ENCODE results near the gene KLHL18.

The KLHL18 gene

DNA sequence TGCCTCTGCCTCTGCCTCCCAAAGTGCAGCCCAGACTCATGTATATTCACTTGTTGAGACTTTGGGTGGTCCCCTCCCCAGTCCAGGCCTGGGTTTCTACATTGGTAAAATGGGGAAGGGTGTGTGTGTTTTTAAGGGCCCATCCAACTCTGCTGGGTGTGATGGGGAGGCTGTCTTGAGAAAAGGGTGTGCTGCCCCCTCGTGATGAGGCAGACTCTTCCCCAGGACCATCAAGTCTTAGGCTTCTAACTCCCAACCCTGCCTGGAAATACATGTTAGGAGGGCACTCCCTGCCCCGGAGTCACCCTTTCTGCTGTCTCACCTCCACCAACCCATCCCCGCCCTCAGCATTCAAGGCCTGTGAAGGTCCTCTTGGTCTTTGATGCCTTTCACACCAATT, 93.6 kb downstream of the KLHL18 start:
- TF ChIP-seq, protein P1, sequence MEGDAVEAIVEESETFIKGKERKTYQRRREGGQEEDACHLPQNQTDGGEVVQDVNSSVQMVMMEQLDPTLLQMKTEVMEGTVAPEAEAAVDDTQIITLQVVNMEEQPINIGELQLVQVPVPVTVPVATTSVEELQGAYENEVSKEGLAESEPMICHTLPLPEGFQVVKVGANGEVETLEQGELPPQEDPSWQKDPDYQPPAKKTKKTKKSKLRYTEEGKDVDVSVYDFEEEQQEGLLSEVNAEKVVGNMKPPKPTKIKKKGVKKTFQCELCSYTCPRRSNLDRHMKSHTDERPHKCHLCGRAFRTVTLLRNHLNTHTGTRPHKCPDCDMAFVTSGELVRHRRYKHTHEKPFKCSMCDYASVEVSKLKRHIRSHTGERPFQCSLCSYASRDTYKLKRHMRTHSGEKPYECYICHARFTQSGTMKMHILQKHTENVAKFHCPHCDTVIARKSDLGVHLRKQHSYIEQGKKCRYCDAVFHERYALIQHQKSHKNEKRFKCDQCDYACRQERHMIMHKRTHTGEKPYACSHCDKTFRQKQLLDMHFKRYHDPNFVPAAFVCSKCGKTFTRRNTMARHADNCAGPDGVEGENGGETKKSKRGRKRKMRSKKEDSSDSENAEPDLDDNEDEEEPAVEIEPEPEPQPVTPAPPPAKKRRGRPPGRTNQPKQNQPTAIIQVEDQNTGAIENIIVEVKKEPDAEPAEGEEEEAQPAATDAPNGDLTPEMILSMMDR (IDR thresholded peaks at IDR 0.05; ENCODE audit: low read depth, low read length), result no peak
- no peak overlapping the region for H3K27ac ChIP-seq
- no peak for DNase-seq
- no peaks in the 10 kb centered on the region for H3K36me3 ChIP-seq
- no peaks in the 10 kb centered on the region for H3K9me3 ChIP-seq (ENCODE audit: severe bottlenecking)
- no peak overlapping the region for H3K4me3 ChIP-seq (ENCODE audit: low read depth, low read length)
- no peaks in the 10 kb centered on the region for H3K27me3 ChIP-seq (ENCODE audit: insufficient read depth, low read depth, severe bottlenecking)

GRCh38 chr3:47377186-47377585, 94.4 kb downstream of the KLHL18 start:
- Histone ChIP-seq H3K27ac (no peak overlapping the region), H3K4me3 (ENCODE audit: low read depth, low read length) (no peak overlapping the region), H3K9me3 (ENCODE audit: severe bottlenecking) (no peaks in the 10 kb centered on the region), H3K36me3 (no peaks in the 10 kb centered on the region), H3K27me3 (ENCODE audit: insufficient read depth, low read depth, severe bottlenecking) (no peaks in the 10 kb centered on the region)
- DNase-seq, result no peak
- TF ChIP-seq, protein P1 (IDR thresholded peaks at IDR 0.05; ENCODE audit: low read depth, low read length), result no peak

DNA sequence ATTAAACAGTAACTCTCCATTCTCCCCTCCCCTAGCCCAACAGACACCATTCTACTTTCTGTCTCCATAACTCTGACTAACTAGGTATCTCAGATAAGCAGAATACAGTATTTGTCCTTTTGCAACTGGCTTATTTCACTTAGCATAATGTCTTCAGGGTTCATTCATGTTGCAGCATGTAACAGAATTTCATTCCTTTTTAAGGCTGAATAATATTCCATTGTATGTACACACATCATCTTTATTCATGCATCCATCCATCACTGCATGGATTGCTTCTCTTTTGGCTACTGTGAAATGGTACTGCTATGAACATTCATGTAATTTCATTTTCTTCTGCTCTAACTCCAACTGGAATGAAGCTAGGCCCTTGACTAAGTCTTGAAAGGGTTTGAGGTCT, 96.1 kb downstream of the KLHL18 start:
- H3K9me3 ChIP-seq (ENCODE audit: severe bottlenecking), result no peaks in the 10 kb centered on the region
- no peak overlapping the region for H3K27ac ChIP-seq
- TF ChIP-seq, protein P1 (IDR thresholded peaks at IDR 0.05; ENCODE audit: low read depth, low read length), result no peak
- DNase-seq, result no peak
- H3K27me3 ChIP-seq (ENCODE audit: insufficient read depth, low read depth, severe bottlenecking), result no peaks in the 10 kb centered on the region
- H3K4me3 ChIP-seq (ENCODE audit: low read depth, low read length), result no peak overlapping the region
- no peaks in the 10 kb centered on the region for H3K36me3 ChIP-seq

GRCh38 chr3:47379411-47379899, 96.7 kb downstream of the KLHL18 start:
- Histone ChIP-seq H3K4me3 (ENCODE audit: low read depth, low read length) (no peak overlapping the region), H3K9me3 (ENCODE audit: severe bottlenecking) (no peaks in the 10 kb centered on the region), H3K27me3 (ENCODE audit: insufficient read depth, low read depth, severe bottlenecking) (no peaks in the 10 kb centered on the region), H3K36me3 (no peaks in the 10 kb centered on the region), H3K27ac (peak overlapping the region; percentile 83)
- DNase-seq, result no peak
- TF ChIP-seq, protein P1 (IDR thresholded peaks at IDR 0.05; ENCODE audit: low read depth, low read length), result no peak

GRCh38 chr3:47380026-47380600, 97.4 kb downstream of the KLHL18 start:
- H3K27ac ChIP-seq, result peak overlapping the region; percentile 83

More at GRCh38 chr3:47380026-47380600, 97.4 kb downstream of the KLHL18 start:
- Histone ChIP-seq H3K4me3 (ENCODE audit: low read depth, low read length) (peak overlapping the region; percentile 60), H3K27me3 (ENCODE audit: insufficient read depth, low read depth, severe bottlenecking) (no peaks in the 10 kb centered on the region), H3K36me3 (peaks cover 2% of the 10 kb centered on the region; the same call in 1 of the 2 replicates), H3K9me3 (ENCODE audit: severe bottlenecking) (no peaks in the 10 kb centered on the region)
- DNase-seq, result no peak
- TF ChIP-seq, protein P1 (IDR thresholded peaks at IDR 0.05; ENCODE audit: low read depth, low read length), result no peak
